RKO (cell line): ENCODE measurements around the gene MINK1.
"Not testable (repeated sequence)": the region's sequence is repeated elsewhere in the genome, so short reads cannot be mapped to it uniquely, and the experiment has no call there.

Source experiments
- DNase-seq: peaks from one replicate; pipeline ENCODE4 v3.0.0-alpha.2; 2016; ENCODE audit warnings: low spot score

MINK1 gene

DNA sequence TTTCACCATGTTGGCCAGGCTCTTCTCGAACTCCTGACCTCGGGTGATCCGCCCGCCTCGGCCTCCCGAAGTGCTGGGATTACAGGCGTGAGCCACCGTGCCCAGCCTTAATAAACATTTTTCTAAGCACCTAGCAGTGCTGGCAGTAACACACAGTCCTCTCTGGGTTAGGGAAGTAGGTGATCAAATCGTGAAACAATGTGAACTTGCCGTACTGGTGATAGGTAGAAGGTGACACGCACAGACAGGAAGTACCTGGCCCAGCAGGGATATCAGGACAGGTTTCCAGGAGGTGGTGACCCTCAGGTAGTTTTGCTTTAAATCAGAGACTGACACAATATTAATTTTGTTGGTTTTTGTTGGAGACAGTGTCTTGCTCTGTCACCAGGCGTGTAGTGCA lies 21.7 kb upstream of the MINK1 start:
- no peak for DNase-seq

DNA sequence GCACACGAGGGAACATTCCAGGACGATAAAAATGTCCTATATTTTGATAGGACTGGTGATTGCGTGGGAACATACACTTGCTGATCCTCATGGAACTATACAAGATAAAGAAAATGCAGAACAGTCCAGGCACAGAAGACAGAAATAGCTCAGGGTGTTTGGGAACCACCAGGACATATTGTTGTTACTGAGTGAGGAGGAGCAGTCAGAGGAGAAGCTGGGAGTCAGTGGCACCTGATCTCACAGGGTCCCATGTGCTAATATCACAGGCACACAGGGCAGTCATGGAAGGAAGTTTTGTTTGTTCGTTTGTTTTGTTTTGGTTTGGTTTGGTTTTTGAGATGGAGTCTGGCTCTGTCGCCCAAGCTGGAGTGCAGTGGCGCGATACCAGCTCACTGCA lies 20.4 kb upstream of the MINK1 start:
- DNase-seq: no peak

DNA sequence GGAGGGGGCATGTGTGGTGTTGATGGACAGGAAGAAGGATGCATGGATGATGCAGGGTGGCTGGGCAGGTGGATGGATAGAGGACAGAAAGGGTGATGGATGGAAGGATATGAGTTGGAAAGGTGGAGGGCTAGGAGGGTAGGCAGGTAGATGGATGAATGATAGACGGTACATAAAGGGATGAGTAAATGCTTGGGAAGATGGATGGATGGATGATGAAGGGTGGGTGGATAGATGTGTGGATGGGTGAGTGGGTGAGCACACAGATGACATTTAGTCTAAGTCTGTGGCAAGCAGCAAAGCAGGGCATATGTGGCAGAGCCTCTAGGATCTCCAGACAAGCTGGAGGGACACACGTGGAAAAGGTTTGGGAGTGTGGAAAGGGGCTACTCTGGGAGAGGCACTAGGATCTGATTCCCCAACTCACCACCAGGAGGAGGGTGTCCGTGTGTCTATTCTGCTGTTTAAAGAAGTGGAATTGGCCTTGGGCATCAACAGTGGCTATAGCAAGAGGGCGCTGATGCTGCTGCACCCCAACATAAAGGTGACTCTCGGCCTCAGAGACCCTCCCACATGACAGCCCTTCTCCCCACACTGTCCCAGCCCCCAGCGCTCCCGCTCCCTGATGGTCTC lies 18.0 kb upstream of the MINK1 start:
- DNase-seq: no peak

DNA sequence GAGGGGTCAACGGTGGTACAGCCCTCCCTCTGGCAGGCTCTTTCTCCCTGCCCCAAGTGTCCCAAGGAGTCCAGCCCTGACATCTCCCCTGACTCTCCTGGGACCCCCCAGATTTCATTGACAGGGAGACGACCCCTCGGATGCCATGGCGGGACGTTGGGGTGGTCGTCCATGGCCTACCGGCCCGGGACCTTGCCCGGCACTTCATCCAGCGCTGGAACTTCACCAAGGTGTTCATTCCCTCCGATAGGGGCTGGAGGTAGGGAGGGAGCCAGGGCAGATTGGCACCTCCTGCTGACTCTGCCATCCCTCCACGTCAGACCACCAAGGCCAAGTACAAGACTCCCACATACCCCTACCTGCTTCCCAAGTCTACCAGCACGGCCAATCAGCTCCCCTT lies 16.3 kb upstream of the MINK1 start:
- DNase-seq: no peak

DNA sequence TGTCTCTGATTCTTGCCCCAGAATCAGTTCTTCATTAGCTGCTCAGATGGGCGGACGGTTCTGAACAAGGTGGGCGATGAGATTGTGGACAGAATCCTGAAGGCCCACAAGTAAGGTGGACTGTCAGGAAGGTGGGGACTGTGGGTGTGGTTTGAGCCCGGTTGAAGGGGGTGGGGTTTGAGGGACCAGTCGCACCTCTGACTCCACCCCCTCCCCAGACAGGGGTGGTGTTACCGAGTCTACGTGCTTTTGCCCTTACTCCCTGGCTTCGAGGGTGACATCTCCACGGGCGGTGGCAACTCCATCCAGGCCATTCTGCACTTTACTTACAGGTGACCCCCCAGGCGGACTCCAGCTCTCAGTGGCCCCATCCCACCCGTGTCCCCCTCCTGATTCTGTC lies 14.9 kb upstream of the MINK1 start:
- DNase-seq: no peak

DNA sequence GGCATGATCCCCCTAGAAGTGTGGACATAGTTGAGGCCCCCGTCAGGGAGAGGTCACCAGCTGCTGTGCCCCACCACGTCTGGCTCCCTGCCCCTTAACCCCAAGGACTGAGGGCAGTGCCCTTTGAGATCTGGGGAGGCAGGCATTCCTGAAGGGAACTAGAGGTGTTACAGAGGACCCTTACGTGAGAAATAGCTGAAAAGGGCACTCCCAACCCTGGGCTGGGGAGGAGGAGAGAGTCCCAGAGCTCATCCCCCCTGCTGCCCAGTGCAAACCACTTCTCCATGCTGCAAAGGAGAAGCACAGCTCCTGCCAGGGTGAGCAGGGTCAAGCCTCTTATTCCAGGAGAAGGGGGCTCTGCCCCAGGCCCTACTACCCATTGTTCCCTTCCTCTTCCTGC lies 10.3 kb upstream of the MINK1 start:
- no peak for DNase-seq

DNA sequence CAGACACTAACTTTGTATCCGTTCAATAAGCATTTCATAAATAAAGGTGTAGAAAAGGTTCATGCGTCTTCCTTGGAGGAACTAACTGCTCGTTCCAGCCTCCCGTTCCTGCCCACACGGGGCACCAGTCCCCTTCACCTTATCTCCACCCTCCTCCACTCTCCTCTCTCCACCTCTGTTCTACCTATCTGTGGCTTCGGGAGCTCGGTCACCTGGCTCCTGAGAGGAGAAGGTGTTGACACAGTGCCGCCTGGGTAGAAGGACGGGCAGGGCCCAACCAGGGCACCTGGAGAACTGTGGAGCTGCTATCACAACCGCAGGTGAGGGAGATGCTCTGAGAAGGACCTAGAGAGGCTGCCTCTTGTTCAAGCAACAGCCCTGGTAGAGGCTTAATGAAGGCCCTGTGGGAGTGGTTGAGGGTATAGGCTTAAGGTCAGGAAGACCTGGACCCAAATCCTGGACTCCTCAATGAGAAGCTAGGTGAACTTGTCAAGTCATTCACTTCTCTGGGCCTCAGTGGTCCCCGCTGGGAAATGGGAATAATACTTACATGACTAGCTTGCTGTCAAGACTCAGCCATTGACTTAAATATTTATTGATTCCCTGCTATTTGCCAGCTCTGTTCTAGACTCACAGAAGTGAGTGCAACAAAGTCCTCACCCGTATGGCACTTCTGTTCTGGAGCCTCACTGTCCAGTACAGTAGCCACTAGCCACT lies 9.6 kb upstream of the MINK1 start:
- no peak for DNase-seq

DNA sequence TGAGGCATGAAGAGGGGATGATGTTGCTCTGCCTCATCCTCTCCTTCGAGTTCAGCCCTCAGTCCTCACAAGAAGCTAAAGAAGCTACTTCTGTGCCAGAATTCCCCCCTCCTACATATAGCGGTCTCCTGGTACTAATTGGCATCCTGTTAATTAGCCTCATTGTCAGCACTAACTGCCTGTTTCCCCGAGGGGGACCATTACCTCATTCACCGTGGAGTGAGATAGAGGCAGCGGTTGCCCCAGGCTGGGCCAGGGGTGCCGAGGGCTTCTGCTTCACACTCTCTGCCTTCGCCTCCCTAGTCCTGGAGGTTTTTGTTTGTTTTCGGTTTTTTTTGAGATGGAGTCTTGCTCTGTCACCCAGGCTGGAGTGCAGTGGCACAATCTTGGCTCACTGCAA lies 5.7 kb upstream of the MINK1 start:
- no peak for DNase-seq

DNA sequence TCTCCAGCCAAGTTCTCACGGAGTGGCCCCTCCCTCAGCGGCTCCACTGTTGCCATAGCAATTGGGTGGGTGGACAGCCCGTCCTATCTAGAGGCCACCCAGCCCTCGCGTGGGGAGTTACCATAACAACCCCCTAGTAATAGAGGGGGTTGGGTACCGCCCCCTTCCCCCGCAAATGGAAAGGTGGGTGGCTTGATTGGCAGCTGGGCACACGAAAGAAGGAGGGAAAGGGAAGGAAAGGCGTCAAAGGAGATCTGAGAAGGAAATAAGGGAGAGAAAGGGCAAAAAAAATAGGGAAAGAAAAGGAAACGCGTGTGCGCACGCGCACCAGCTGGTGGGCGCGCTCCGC lies 337 bp upstream of the MINK1 start:
- DNase-seq: not testable (repeated sequence)

DNA sequence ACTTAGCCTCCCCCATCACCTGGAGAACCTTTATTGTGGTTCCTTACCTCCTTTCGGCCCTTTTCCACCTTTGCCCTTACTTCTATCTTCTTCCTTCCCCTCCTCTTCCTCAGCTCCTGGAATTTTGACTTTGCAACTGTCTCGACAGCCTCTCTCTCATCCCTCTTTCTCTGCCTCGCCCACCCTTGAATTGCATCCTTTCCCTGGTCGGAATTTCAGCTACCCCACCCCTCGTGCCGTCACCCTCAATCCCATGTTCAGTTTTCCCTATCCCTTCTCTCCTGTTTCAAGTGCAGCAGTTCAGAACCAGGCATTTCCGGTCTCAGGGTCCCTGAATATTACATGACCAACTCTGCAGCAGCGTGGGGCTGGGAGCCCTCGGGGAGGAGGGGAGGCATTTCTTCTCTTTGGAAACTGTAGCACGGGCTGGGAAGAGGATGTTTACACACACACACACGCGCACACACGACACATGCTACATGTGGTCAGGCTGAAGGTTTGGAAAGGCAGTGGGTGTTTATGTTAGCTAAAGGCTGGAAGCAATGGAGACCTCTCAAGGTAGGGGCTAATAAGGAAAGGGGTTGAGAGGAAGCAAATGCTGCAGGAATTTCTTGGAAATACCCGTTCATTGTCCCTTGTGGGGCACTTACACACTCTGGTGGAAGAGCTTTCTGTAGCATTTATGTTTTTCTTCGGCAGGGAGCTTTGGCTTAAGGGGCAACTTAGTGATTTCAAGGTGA lies 971 bp downstream of the MINK1 start:
- DNase-seq: peak; percentile 67

DNA sequence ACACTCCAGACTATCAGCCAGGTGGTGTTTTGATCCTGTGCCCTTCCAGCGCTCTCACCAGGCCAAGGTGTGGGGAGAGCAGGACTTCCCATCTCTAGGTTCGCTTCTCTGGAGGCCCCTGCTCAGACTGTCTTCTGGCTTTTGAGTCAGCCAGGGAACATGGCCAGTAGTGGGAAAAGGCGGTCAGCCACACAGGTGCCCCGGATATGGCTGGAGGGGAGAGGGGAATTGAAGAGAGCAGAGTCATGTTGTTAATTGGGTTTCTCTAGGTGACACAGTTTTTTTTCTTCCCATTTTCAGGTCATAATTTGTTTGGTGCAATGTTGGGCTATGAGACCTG lies 1.5 kb downstream of the MINK1 start:
- peak; percentile 28 for DNase-seq

DNA sequence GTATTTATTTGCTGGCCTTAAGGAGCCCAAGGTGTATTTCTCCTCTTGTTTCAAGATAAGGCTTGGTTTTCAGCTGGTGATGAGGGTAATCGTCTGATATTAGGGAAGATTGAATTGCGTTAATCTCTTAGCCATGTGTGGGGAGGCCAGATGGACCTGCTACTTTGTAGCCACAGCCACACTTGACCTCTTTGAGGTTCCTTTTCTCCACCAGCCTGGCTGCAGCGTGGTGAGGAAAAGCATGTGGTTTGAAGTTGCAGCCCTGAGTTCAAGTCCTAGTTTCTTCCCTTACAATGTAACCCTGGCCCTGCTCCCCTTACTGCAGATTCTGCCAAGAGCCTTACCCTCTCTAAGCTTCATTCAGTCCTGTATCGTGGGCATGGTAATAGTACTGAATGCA lies 3.1 kb downstream of the MINK1 start:
- DNase-seq: no peak

DNA sequence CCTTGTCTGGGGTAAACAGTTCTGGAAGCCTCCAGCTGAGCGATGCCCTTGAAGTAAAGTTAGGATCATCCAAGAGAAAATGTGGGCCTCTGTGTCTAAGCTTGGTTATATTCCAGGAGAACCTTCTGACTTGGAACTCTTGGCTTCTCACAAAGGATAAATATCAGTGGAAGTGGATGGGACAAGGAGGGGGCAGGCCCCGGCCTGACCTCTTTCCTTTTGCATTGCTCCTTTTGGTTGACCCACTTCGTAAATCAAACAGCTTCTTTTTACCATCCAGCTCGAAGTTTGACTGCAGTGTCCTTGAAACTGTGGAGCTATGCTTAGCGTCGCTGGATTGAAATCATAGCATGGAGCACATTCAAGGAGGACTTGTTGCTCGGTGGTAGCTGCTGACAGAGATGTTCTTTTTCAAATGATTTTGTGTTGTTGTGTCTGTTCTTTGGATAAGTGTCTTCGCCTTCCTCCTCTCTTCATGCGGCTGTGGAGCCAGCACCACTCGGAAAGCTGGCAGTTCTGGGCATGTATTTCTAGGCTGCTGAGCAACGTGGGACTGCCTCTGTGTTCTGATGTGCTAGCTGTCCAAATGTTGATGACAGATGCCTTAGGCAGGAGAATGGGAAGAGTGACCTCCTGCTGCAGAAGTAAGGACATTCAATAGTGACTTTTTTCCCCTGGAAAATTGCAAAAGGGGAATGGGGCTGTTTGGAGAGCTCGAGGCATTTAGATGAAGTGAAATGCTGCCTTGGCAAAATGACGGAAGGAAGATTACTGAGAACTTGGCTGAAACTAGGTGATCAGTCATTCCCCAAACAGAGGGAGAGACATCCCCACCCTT lies 4.5 kb downstream of the MINK1 start:
- no peak for DNase-seq

DNA sequence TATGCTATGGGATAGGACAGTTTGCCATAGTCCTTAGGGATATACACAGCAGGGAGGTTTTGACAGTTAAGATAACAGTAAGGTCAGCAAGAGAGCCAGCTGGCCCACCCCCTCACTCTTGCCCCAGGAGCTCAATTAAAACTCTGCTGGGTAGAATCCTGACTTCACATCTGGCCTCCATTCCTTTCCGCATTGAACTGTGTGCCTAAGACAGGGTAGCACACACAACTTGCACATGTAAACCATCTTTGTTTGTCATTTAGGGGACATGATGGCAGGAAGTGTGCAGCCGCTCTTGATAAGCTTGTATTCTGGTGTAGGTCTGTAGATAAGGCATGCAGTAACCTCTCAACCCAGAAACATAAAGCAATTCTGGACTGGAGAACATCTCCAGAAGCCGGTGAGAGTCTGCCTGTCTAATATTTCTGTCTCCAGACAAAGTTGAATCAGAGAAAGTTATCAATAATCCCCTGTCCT lies 5.2 kb downstream of the MINK1 start:
- no peak for DNase-seq

DNA sequence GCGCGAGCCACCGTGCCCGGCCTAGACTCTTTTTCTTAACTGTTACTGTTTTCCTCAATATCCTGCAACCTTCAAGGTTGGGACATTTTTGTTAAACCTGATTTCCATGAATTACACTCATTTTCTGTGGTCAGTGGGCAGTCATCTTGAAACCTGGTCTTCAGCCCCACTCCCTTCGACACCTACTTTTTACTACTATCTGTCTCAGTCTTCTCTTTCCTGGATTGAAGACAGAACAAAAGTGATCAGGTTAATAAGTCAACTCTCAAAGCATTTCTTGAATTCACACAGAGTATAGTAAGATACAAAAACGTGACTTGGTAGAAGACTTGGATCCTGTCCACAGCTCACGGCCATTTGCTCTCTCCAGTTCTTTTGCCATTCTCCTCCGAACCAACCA lies 6.1 kb downstream of the MINK1 start:
- DNase-seq: no peak

DNA sequence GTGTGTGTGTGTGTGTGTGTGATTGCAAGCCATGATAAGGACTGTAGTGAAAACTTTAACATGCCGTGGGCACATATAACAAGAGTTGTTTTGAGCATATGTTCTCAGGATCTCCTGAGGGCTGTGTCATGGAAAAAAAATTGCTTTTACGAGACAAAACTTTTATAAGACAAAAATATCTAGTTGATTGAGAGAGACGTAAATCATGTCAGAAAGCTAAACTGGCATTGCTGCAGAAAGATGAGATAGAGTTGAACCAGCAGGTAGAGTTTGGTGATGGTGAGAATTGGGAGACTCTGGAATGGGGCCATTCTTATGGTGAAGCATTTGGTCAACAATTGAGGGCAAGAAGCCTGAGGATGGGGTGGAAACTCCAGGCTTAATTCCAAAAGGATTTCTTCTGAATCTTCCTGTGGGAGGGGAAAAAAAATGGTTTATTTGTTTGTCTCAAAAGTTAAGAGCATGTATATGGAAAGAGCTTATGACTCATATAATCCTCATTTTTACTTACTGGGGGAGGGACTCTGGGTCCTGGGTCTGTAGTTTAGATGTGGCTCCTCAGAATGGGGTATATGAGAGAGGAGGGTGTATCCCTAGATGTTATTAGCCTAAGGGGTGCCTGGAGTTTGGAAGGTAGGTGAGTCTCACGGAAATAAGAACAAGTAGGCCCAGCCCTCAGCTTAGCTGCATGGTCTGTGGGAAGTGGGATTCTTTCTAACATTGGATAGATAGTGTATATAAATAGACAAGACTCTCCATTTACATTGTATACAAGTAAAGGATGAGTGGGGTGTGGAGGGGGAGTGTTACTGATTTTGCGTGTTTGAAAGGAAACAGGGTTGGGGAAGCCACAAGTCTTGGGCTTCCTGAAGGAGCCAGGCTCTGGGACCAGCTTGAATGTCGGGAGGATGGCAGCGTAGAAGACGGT lies 7.1 kb downstream of the MINK1 start:
- no peak for DNase-seq

DNA sequence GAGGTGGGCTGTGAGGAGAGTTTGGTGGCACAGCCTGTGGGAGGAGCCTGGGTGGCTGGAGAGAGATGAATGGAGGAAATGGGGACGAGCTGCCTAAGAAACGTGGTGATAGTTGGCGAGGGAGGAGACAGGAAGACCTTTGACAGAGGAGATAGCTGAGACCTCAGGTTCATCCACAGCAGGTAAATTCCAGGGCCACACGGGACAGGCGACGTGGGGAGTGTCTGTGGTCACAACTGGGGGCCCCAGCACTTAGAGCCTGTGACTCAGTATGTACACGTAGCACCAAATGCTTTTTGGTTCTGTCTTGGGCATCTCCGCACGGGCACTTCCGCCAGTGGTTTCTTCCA lies 7.7 kb downstream of the MINK1 start:
- no peak for DNase-seq

DNA sequence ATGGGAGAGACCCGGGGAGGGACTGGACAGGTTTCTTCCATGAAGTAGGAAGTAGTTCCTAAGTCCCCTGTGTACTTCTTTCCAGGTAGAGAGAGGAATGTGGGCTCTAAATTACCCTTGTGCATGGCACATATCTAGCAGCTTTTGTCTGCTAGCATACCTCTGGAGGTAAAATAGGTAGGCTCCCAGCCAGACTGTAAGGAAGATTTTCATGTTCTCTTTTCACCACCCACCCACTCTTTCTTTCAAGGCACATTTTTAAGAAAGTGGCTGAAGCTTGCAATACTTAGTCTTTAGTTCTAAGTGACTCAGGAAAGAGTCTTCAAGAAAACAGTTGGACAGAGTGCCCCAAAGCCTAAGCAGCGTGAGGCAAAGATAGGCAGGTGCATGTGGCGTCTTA lies 9.2 kb downstream of the MINK1 start:
- DNase-seq: no peak

DNA sequence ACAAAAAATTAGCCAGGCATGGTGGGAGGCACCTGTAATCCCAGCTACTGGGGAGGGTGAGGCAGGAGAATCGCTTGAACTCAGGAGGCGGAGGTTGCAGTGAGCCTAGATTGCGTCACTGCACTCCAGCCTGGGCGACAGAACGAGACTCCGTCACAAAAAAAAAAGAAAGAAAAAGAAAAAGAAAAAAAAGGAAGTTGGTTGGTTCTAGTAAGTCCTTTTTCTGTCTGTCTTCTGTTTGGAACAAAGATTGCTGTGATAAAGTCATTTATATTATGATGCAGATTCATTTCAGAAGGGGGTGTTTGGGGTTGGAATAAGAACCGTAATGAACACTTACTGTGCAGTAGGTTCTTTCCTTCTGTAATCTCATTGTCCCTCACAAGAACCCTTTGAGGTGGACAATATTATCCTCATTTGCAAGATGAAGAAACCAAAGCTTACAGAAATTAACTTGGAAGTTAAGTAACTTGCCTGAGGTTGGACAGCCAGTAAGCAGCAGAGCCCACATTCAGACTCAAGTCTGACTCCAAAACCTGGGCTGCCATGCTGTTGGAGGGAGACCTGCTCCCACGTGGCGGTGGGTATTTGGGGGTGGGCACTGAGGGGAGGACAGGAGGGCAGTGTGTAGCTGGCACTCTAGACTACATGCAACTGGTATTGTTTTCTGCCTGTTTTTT lies 10.3 kb downstream of the MINK1 start:
- DNase-seq: no peak

DNA sequence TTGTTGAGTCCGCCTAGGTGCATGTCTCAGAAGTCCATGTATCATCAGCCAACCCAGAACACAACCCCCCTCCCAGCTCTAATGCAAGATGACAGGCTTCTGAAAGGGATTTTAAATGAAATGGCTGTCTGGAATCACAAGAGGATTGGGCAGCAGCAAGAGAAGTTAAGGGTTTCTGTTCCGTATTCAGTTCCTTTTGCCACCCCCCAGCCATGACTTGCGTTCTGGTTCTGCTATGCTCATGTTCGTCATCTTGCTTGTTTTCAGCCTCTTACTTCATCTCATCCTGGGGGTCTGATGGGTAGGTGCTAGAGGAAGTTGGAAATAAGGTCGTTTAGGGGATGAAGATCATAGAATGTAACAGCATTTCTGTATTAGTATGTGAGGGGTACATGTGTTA lies 12.0 kb downstream of the MINK1 start:
- DNase-seq: no peak
